Dedifferentiated amniotic fluid mesenchymal stem cell (primary cell): ENCODE measurements around the gene FAAP100.

Experiments
- DNase-seq: peaks from one replicate; pipeline ENCODE4 v3.0.0-alpha.2; 2016; ENCODE audit errors: extremely low spot score

The FAAP100 gene

GRCh38 chr17:81511804-81512561, 40.2 kb downstream of the FAAP100 start:
- DNase-seq = no peak

- no peak for DNase-seq
These were observed 40.7 kb downstream of the FAAP100 start for GRCh38 chr17:81511554-81511803.

DNA sequence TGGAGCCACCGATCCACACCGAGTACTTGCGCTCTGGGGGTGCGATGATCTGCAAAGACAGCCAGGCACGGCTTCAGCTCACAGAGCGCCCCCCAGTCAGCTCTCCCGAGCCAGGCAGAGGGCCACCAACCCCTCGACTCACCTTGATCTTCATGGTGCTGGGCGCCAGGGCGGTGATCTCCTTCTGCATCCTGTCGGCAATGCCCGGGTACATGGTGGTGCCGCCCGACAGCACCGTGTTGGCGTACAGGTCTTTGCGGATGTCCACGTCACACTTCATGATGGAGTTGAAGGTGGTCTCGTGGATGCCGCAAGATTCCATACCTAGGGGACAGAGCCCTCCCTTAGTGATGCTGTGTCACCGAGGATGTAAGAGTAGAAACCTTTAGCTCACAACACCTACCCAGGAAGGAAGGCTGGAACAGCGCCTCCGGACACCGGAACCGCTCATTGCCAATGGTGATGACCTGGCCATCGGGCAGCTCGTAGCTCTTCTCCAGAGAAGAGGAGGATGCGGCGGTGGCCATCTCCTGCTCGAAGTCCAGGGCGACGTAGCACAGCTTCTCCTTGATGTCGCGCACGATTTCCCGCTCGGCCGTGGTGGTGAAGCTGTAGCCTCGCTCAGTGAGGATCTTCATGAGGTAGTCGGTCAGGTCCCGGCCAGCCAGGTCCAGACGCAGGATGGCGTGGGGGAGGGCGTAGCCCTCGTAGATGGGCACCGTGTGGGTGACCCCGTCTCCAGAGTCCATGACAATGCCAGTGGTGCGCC, 41.2 kb downstream of the FAAP100 start:
- no peak for DNase-seq

- DNase-seq = no peak
These were observed 42.0 kb downstream of the FAAP100 start for GRCh38 chr17:81509972-81510784.

- DNase-seq = no peak
These were observed 42.8 kb downstream of the FAAP100 start for GRCh38 chr17:81509207-81509971.

- no peak for DNase-seq
These were observed 43.4 kb downstream of the FAAP100 start for GRCh38 chr17:81508639-81509206.

DNA sequence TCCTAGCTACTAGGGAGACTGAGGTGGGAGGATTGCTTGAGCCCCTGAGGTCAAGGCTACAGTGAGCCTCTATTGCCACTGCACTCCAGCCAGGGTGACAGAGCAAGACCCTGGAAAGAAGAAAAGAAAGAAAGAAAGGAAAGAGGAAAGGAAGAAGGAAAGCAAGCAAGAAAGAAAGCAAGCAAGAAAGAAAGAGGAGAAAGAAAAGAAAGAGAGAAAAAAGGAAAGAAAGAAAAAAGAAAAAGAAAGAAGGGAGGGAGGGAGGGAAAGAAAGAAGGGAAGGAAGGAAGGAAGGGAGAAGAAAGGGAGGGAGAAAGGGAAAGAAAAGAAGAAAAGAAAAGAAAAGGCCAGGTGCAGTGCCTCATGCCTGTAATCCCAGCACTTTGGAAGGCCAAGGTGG, 48.5 kb downstream of the FAAP100 start:
- no peak for DNase-seq

DNA sequence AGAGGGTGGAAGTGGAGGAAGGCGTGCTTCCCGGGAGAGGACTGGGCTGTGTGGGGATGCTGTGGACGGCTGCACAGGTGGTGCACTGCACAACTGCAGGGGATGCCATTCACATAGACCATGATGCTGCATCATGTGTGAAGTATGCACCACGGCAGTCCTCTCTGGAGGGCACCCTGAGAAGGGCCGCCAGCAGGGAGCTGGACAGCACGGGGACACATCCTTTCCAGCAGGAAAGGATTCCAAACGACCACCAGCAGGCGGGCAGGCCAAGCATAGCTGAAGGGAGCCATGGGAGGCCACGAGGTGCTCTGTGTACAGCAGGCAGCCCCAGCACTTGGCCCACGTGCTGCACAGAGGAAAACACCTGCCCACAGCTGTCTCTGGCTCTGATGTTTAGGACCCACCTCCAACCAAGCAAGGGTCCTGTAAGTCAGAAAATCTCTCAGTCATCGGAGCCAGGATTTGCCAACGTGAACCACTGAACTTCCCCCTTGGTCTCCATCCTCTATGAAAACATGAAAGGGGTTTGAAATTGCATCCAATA, 49.6 kb downstream of the FAAP100 start:
- no peak for DNase-seq

DNA sequence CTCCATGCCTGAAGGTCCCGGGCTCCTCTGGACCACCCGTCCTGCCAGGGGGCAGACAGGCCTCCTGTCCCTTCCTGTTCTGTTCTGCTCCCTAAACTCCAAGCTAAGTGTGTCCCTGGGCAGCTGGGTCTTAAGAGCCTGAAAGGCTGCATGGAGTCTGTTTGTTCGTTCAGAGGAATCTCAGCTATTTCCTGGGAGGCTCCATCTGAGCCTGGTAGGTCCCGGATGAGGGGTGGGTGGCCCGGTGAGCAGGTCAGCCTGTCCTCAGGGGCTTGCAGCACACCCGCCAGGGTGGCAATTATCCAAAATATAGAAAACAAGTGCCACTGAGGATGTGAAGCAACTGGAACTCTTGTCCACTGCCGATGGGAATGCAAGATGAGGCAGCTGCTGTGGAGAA, 52.1 kb downstream of the FAAP100 start:
- no peak for DNase-seq

DNA sequence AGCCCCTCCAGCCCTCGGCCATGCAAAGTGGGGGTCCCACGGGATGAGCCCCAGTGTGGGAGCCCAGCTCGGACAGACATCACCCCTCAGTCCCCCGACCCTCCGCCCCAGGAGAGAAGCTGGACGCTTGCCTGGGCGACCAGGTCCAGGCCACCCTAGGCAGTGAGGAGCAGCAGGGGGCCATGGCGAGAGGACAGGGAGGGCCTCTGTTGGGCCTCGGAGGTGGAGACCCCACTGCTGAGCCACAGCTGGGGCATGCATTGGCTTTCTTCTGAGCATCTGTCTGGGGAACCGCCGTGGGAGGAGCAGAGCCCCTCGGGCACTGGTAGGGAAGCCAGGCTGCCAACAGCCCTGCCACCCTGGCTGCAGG, 52.6 kb downstream of the FAAP100 start:
- no peak for DNase-seq

GRCh38 chr17:81498953-81499600, 53.1 kb downstream of the FAAP100 start:
- no peak for DNase-seq

DNA sequence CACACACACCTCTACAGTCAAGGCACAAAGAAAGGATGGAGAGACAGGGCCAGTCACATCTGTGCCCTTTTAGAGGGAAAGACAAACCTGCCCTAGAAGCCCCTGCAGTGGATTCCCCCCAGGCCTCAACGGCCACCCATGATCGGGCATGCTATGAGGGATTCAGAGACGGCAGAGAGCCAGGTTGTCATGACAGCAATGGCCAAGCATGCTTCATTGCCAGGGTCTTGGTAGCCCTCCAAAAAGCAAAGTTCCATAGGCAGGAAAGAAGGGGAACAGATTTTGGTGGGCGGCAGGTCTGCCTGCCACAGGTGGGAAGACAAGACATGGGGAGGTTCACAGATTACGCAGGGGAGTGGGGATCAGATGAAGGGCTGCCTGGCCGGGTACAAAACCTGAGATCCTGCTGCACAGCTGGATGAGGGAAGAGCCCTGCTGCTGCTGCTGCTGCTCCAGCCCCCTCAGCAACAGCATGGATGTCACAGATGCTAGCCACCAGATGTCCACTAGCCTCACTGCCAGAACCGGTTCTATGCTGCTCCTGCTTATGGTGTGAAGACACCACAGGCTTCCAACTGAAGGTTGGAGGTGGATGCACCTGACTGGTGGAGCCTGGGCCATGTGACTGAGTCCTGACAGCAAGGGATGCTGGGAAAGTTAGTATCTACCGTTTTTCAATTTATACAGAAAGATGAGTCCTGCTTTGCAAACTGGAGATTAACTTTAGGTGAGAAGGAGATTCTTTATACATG, 57.4 kb downstream of the FAAP100 start:
- no peak for DNase-seq

DNA sequence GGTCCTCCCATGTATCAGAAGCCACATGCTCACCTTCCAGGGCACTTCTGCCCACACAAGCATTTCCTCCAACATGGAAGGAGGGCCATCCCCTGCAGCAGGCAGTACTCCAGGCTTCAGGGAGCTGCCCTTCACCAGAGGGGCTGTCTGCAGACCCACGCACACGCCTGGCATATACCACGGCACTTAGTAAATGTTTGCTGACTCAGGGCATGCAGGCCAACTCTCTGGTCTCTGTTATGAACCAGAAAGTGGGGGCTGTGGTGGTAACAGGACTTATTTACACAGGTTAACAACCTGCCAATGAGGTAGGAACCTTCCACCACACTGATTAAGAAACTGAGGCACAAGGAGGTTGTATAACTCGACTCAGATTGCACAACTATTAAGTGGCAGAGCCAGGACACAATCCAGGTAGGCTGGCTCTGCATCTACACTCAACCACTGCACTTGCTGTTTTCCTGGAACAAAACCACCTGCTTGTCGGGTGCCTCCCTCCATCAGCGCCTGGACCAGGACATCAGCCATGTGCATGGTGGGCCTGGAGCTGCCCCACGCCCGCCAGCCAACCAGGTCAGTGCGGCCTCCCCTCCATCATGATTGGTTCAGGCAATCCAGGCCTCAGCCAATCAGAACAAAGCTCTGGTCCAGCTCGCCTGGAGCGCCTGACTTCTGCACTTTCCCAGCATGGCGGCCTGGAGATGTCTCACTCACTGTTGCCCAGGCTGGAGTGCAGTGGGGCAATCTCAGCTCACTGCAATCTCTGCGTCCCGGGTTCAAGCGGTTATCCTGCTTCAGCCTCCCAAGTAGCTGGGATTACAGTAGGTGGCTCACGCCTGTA, 58.7 kb downstream of the FAAP100 start:
- no peak for DNase-seq

GRCh38 chr17:81492706-81493105, 59.4 kb downstream of the FAAP100 start:
- no peak for DNase-seq

- DNase-seq = no peak
These were observed 60.0 kb downstream of the FAAP100 start for GRCh38 chr17:81492202-81492601.

- no peak for DNase-seq
These were observed 60.4 kb downstream of the FAAP100 start for GRCh38 chr17:81491761-81492160.

DNA sequence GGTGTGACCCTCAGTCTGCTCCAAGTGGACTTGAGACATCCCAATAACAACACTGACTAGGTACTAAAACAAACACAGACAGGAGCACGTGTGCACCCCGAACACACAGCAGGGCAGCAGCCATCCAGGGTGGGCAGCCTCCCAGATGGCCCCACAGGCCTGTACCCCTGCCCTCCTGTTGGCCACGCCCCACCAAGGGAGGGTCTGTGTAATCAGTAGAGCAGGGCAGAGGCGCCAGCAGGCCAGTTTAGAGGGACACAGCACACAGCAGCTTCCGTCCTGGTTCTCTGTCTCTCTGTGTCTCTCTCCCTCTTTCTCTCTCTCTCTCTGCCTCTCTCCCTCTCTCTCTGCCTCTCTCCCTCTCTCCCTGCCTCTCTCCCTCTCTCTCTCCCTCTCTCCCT, 61.0 kb downstream of the FAAP100 start:
- no peak for DNase-seq

DNA sequence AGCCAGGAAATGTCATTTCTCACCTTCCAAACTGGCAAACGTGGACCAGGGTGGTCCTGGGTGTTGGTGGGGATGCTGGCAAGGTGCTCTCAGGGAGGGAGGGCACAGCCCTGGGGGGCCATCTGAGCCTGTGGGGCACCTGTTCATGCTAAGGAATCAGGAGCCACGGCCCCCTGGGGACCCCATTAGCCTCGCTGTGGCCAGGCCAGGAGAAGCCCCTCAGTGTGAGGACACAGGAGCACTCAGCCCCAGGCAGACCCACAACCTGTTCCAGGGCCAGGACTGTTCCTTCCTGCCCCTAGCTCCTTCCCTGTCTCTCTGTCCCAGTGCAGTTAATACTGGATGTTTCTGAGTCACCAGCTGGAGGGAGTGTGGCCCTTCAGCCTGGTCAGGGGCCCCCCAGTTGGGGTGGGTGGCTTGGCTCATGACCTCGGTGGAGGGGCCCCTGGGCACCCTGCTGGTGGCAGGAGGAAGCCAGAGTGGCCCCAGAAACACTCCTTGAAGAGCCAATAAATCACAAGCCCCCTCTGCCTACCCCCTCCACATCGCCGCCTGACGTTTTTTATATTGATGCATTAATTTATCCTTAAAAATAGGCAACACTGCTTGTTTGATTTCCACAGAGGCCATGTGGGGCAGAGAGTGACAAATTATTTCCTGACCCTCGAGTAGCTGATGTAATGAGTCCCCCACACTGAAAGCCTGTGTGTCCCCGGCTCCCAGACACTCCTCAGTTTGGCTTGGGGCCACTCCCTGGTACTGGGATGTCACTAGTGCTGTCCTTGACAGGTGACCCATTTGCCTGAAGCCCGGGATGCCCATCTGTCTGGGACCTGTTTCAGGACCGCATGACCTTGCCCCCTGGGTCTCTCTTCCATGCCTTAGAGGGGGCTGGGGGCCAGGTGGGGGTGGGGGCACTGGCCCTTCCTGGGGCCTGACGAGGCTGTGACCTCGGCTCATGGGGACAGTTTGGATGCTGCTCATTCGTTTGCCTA, 61.9 kb downstream of the FAAP100 start:
- DNase-seq = no peak
